Thyroid gland (tissue), 4 donors: ENCODE results near the gene DDX24.

Experiments used
- POLR2A ChIP-seq, 2 donors: fragments of 450-650 bp; IDR thresholded peaks; one replicate each; pipeline ENCODE4 v1.6.1; 2017; ENCODE audit warnings: antibody characterized with exemption in 2 of 2, mild to moderate bottlenecking in 2 of 2, moderate library complexity in 1 of 2
- TF ChIP-seq, protein P1 (sequence below), 6 experiments: fragments of 200-600 bp in 3 of 6; fragments of 450-650 bp in 3 of 6; sonication (generic) in 3 of 6; IDR thresholded peaks; one replicate each; pipeline ENCODE4 v1.5.1; 2016 to 2019; ENCODE audit warnings: antibody characterized with exemption in 6 of 6, mild to moderate bottlenecking in 2 of 6, inconsistent platforms in 1 of 6, moderate library complexity in 1 of 6

- TF ChIP-seq, protein P1, sequence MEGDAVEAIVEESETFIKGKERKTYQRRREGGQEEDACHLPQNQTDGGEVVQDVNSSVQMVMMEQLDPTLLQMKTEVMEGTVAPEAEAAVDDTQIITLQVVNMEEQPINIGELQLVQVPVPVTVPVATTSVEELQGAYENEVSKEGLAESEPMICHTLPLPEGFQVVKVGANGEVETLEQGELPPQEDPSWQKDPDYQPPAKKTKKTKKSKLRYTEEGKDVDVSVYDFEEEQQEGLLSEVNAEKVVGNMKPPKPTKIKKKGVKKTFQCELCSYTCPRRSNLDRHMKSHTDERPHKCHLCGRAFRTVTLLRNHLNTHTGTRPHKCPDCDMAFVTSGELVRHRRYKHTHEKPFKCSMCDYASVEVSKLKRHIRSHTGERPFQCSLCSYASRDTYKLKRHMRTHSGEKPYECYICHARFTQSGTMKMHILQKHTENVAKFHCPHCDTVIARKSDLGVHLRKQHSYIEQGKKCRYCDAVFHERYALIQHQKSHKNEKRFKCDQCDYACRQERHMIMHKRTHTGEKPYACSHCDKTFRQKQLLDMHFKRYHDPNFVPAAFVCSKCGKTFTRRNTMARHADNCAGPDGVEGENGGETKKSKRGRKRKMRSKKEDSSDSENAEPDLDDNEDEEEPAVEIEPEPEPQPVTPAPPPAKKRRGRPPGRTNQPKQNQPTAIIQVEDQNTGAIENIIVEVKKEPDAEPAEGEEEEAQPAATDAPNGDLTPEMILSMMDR (IDR thresholded peaks at IDR 0.05), result no peak
- TF ChIP-seq POLR2A (IDR thresholded peaks at IDR 0.05), result no peak
Observed at GRCh38 chr14:94038510-94038909, 42.5 kb downstream of the DDX24 start.
